GM12878 (cell line): ENCODE results near the gene ERC2. TPM values are rescaled to one million over a fixed set of nuclear protein-coding genes. Genes with fewer than 3 reads are reported as not detected.

Source experiments
- ATAC-seq: fragments of 200-7000 bp; cut with Tn5 transposase; 3 replicates; pipeline ENCODE4 v1.9.1; 2020; ENCODE audit warnings: mild to moderate bottlenecking, moderate library complexity
- BruUV-seq: library from RNA; stranded (reverse); fragments of 400-500 nt; replicated peaks from 2 replicates; lab custom pipeline; 2021; lab: Mats Ljungman, UMichigan
- CTCF ChIA-PET: fragments of 300-600 bp; sonication (Branson Sonifier 250); formaldehyde crosslinking; extraction: SDS; loops from one replicate; lab custom pipeline; 2021; ENCODE audit warnings: inconsistent platforms; lab: Yijun Ruan, JAX
- POLR2A ChIA-PET: fragments of 350-600 bp; formaldehyde crosslinking; extraction: SDS; loops from one replicate; lab custom pipeline; 2021; ENCODE audit warnings: inconsistent platforms; lab: Charles Lee
- RAD21 ChIA-PET: fragments of 300-600 bp; sonication (Branson Sonifier 250); formaldehyde crosslinking; loops from one replicate; lab custom pipeline; 2023; ENCODE audit warnings: antibody characterized with exemption; ENCODE audit not compliant: unreplicated experiment; lab: Charles Lee
- SMC1A ChIA-PET: fragments of 300-600 bp; sonication (Branson Sonifier 250); formaldehyde crosslinking; loops from one replicate; lab custom pipeline; 2023; ENCODE audit not compliant: unreplicated experiment, uncharacterized antibody; lab: Charles Lee
- DNase-seq: peaks from one replicate; pipeline ENCODE4 v3.0.0-alpha.2; 2011; ENCODE audit warnings: low read depth, low spot score
- FAIRE-seq: peaks from 3 replicates; lab custom pipeline; 2011; peaks lifted over from hg19 to GRCh38; lab: Jason Lieb, UNC
- H2AFZ ChIP-seq: 2 replicates; pipeline ENCODE4 v1.6.0; 2011; ENCODE audit warnings: low read depth, low read length, control low read depth; ENCODE audit not compliant: control insufficient read depth
- H3K27ac ChIP-seq: 2 replicates; pipeline ENCODE4 v1.5.1; 2011; ENCODE audit warnings: control low read depth; ENCODE audit not compliant: control insufficient read depth, insufficient read depth
- H3K27me3 ChIP-seq, 2 experiments: replicated peaks in 1 of 2; 2 replicates each; pipeline versions ENCODE4 v1.6.0 to v1.6.1; 2011; ENCODE audit warnings: low read length in 1 of 2; ENCODE audit not compliant: control insufficient read depth in 2 of 2, insufficient read depth in 2 of 2
- H3K36me3 ChIP-seq, 2 experiments: 2 replicates each; pipeline ENCODE4 v1.5.1; 2011; ENCODE audit warnings: low read length in 1 of 2; ENCODE audit not compliant: control insufficient read depth in 2 of 2, insufficient read depth in 2 of 2
- H3K4me1 ChIP-seq: 2 replicates; pipeline ENCODE4 v1.6.1; 2011; ENCODE audit warnings: mild to moderate bottlenecking, low read length, moderate library complexity, mixed read lengths; ENCODE audit not compliant: control insufficient read depth, insufficient read depth
- H3K4me2 ChIP-seq: 2 replicates; pipeline ENCODE4 v1.6.0; 2011; ENCODE audit warnings: control low read depth; ENCODE audit not compliant: control insufficient read depth, insufficient read depth
- H3K4me3 ChIP-seq: fragments of 200-600 bp; sonication (generic); 2 replicates; pipeline ENCODE4 v1.5.1; 2016
- H3K79me2 ChIP-seq: 2 replicates; pipeline ENCODE4 v1.6.0; 2011; ENCODE audit warnings: low read length; ENCODE audit not compliant: control insufficient read depth, insufficient read depth
- H3K9ac ChIP-seq: 2 replicates; pipeline ENCODE4 v1.8.0; 2011; ENCODE audit warnings: low read length, control low read depth, mixed read lengths; ENCODE audit not compliant: control insufficient read depth, insufficient read depth
- H3K9me3 ChIP-seq: replicated peaks from 3 replicates; pipeline ENCODE4 v1.5.1; 2011; ENCODE audit warnings: mild to moderate bottlenecking, low read length; ENCODE audit not compliant: control insufficient read depth, insufficient read depth
- H4K20me1 ChIP-seq: 2 replicates; pipeline ENCODE4 v1.6.0; 2011; ENCODE audit not compliant: control insufficient read depth, insufficient read depth
- ATF3 ChIP-seq: IDR thresholded peaks from 2 replicates; pipeline ENCODE4 v1.6.1; 2011; ENCODE audit warnings: low read depth, mild to moderate bottlenecking, low read length, moderate library complexity, borderline replicate concordance; ENCODE audit errors: extremely low read depth
- EED ChIP-seq: sonication (generic); IDR thresholded peaks from 2 replicates; pipeline ENCODE4 v1.6.1; 2016; ENCODE audit warnings: antibody characterized with exemption, low read depth
- HDAC6 ChIP-seq: fragments of 200-600 bp; sonication (generic); IDR thresholded peaks from one replicate; pipeline ENCODE4 v1.8.0; 2017; ENCODE audit warnings: antibody characterized with exemption; ENCODE audit not compliant: unreplicated experiment
- IKZF1 ChIP-seq: fragments of 450-650 bp; conservative IDR thresholded peaks from 2 replicates; pipeline ENCODE4 v1.6.1; 2017; ENCODE audit warnings: antibody characterized with exemption, mild to moderate bottlenecking
- IRF4 ChIP-seq: IDR thresholded peaks from 2 replicates; pipeline ENCODE4 v1.6.1; 2011; ENCODE audit warnings: low read depth, low read length
- MEF2A ChIP-seq: IDR thresholded peaks from 2 replicates; pipeline ENCODE4 v1.6.1; 2011; ENCODE audit warnings: low read depth, mild to moderate bottlenecking, low read length, moderate library complexity; ENCODE audit not compliant: insufficient read depth
- MYC ChIP-seq: IDR thresholded peaks from 2 replicates; pipeline ENCODE4 v1.6.1; 2011; ENCODE audit warnings: mild to moderate bottlenecking, low read length, moderate library complexity, inconsistent platforms; ENCODE audit not compliant: insufficient read depth, insufficient replicate concordance, insufficient read length, severe bottlenecking
- NBN ChIP-seq: fragments of 450-650 bp; IDR thresholded peaks from 2 replicates; pipeline ENCODE4 v1.6.1; 2016
- PAX8 ChIP-seq: fragments of 450-650 bp; IDR thresholded peaks from 2 replicates; pipeline ENCODE4 v1.6.1; 2017; ENCODE audit warnings: mild to moderate bottlenecking, moderate library complexity
- POU2F2 ChIP-seq: IDR thresholded peaks from 3 replicates; pipeline ENCODE4 v1.6.1; 2011; ENCODE audit warnings: low read depth, mild to moderate bottlenecking, low read length, borderline replicate concordance
- PRDM15 ChIP-seq: fragments of 450-650 bp; formaldehyde crosslinking; IDR thresholded peaks from 2 replicates; pipeline ENCODE4 v1.4.0; 2020; ENCODE audit warnings: mild to moderate bottlenecking, moderate library complexity
- RAD21 ChIP-seq: IDR thresholded peaks from 2 replicates; pipeline ENCODE4 v1.6.1; 2011; ENCODE audit warnings: mild to moderate bottlenecking, low read depth, low read length, moderate library complexity; ENCODE audit not compliant: insufficient read depth
- RAD51 ChIP-seq: fragments of 450-650 bp; IDR thresholded peaks from 2 replicates; pipeline ENCODE4 v1.6.1; 2016; ENCODE audit warnings: moderate library complexity, mild to moderate bottlenecking, inconsistent platforms
- RELB ChIP-seq: fragments of 450-650 bp; IDR thresholded peaks from 2 replicates; pipeline ENCODE4 v1.6.1; 2017; ENCODE audit warnings: low read depth, mild to moderate bottlenecking, moderate library complexity
- SPI1 ChIP-seq: IDR thresholded peaks from 2 replicates; pipeline ENCODE4 v1.6.1; 2011; ENCODE audit warnings: low read depth, mild to moderate bottlenecking, low read length, moderate library complexity, borderline replicate concordance; ENCODE audit not compliant: insufficient read depth
- ZBED1 ChIP-seq: IDR thresholded peaks from 2 replicates; pipeline ENCODE4 v1.6.1; 2016; ENCODE audit warnings: borderline replicate concordance
- ZNF24 ChIP-seq: fragments of 450-650 bp; IDR thresholded peaks from 2 replicates; pipeline ENCODE4 v1.6.1; 2017; ENCODE audit warnings: antibody characterized with exemption, mild to moderate bottlenecking
- ZSCAN29 ChIP-seq: fragments of 450-650 bp; IDR thresholded peaks from 2 replicates; pipeline ENCODE4 v1.6.1; 2017; ENCODE audit warnings: mild to moderate bottlenecking, moderate library complexity
- WGBS: methylation state at CpG from one replicate; pipeline ENCODE4 v1.1.6; 2016; ENCODE audit warnings: low lambda C conversion rate; ENCODE audit not compliant: insufficient replicate concordance, insufficient coverage; ENCODE audit errors: missing lambda C conversion rate; 5-methylcytosine and 5-hydroxymethylcytosine counted together
- in situ Hi-C: fragments of 300-500 bp; cut with MboI; formaldehyde crosslinking; loops from 9 replicates; pipeline ENCODE4 v1.14.3; 2018; ENCODE audit warnings: mixed read lengths
- intact Hi-C: fragments of 100-400 bp; cut with micrococcal nuclease; formaldehyde crosslinking; loops from one replicate; pipeline ENCODE4 v1.14.2; 2022; ENCODE audit not compliant: unreplicated experiment
- polyA plus RNA-seq, 11 experiments: library from polyadenylated mRNA; depleted of rRNA in 4 of 11; unstranded in 6 of 11; stranded (reverse) in 5 of 11; fragments of >200 nt; fragmentation: Nextera tagmentation in 4 of 11; fragmentation: Illumina TruSeq in 1 of 11; extraction: Ambion mirVana in 4 of 11; extraction: Trizol in 1 of 11; gene quantifications; 1 replicate in 1 of 11; 2 replicates in 10 of 11; pipeline versions ENCODE4 v1.2.1 to v1.2.3, GENCODE V29; 2011 to 2016; ENCODE audit warnings: inconsistent platforms in 2 of 11, missing spikeins in 2 of 11, low read depth in 1 of 11
- total RNA-seq, 4 experiments: library from RNA; depleted of rRNA in 3 of 4; stranded (reverse); fragments of >200 nt in 3 of 4; fragmentation: Illumina TruSeq in 1 of 4; extraction: Trizol in 1 of 4; gene quantifications; 2 replicates each; pipeline versions ENCODE4 v1.2.1 to v1.2.3, GENCODE V29; 2013 to 2021

ERC2 gene
- total and polyA plus RNA-seq, 10 of the 15 experiments (the other 5 are each of a cell fraction or from before 2014, with no cell fraction given) = 0.06 to 1.4 (median 0.12) TPM; not detected in 3

- no peak for TF ChIP-seq RELB
- no peak for TF ChIP-seq ATF3
- TF ChIP-seq POU2F2 = no peak
- TF ChIP-seq ZNF24 = no peak
- TF ChIP-seq SPI1 = no peak
- TF ChIP-seq MYC = no peak
- TF ChIP-seq EED = no peak
- no peak for TF ChIP-seq RAD51
- no peak for TF ChIP-seq HDAC6
- TF ChIP-seq MEF2A = no peak
- TF ChIP-seq PAX8 = no peak
- no peak for TF ChIP-seq ZSCAN29
- no peak for TF ChIP-seq ZBED1
- no peak for TF ChIP-seq NBN
- TF ChIP-seq RAD21 = no peak
- no peak for TF ChIP-seq PRDM15
- no peak for TF ChIP-seq IKZF1
- TF ChIP-seq IRF4 = no peak
- H3K4me1 ChIP-seq = no peaks in the 10 kb centered on the region
- no peaks in the 10 kb centered on the region for H3K36me3 ChIP-seq
- no peak overlapping the region for H3K9ac ChIP-seq
- POLR2A ChIA-PET = no interaction called here
- H3K4me2 ChIP-seq = no peak overlapping the region
- no peak overlapping the region for H3K27ac ChIP-seq
- intact Hi-C loops (no loop called here), in situ Hi-C loops (no loop called here)
- RAD21 ChIA-PET = no interaction called here
- ATAC-seq (no peak), FAIRE-seq (no peak), DNase-seq (no peak)
- H3K4me3 ChIP-seq = no peak overlapping the region
- no peak overlapping the region for H2AFZ ChIP-seq
- SMC1A ChIA-PET = interaction anchor here (1.3 kb wide), 1 partner anchor 11 kb away, joined by 4 read pairs; no protein-coding TSS in a partner anchor
- CTCF ChIA-PET = no interaction called here
- H3K27me3 ChIP-seq = no peaks in the 10 kb centered on the region; a peak in 1 of 4 replicates
- no peaks in the 10 kb centered on the region for H3K79me2 ChIP-seq
- WGBS = 76% methylated on average over 3 of the region's 3 CpGs
- no peaks in the 10 kb centered on the region for H3K9me3 ChIP-seq
- H4K20me1 ChIP-seq = no peaks in the 10 kb centered on the region
- BruUV-seq = no TSS peak
Measured at GRCh38 chr3:56318891-56319290, 149.4 kb downstream of the ERC2 start.
